HCT116 (cell line): ENCODE results near the gene PXDN. TPM values are rescaled to one million over a fixed set of nuclear protein-coding genes. Genes with fewer than 3 reads are reported as not detected.

Experiments
- ATAC-seq: fragments of 200-7000 bp; cut with Tn5 transposase; 2 replicates; pipeline ENCODE4 v1.9.1; 2020; ENCODE audit warnings: mild to moderate bottlenecking, moderate library complexity
- BruUV-seq: library from RNA; stranded (reverse); fragments of 400-500 nt; replicated peaks from 2 replicates; lab custom pipeline; 2021; lab: Mats Ljungman, UMichigan
- CTCF ChIA-PET: fragments of 300-600 bp; sonication (Branson Sonifier 250); formaldehyde crosslinking; loops from one replicate; lab custom pipeline; 2021; ENCODE audit warnings: antibody characterized with exemption; lab: Charles Lee
- POLR2A ChIA-PET: fragments of 300-600, 350-600 bp; sonication (Branson Sonifier 250); formaldehyde crosslinking; loops from one replicate; lab custom pipeline; 2021; ENCODE audit warnings: antibody characterized with exemption; lab: Charles Lee
- RAD21 ChIA-PET, 2 experiments: fragments of 300-600 bp; sonication (Branson Sonifier 250); formaldehyde crosslinking; loops; one replicate each; lab custom pipeline; 2023; ENCODE audit warnings: low total read pairs in 2 of 2; ENCODE audit not compliant: uncharacterized antibody in 2 of 2, unreplicated experiment in 2 of 2, low non-redundant PET in 1 of 2; lab: Charles Lee
- DNase-seq: peaks from one replicate; pipeline ENCODE4 v3.0.0-alpha.2; 2010; ENCODE audit warnings: low read depth, low spot score
- H2AFZ ChIP-seq: fragments of 200-600 bp; shearing (Covaris generic), sonication (generic); 2 replicates; pipeline ENCODE4 v1.6.1; 2017; ENCODE audit warnings: low read depth, mixed run types, mixed read lengths, antibody characterized with exemption, low read length; ENCODE audit not compliant: poor library complexity, severe bottlenecking
- H3K27ac ChIP-seq: 2 replicates; pipeline ENCODE4 v1.5.1; 2012; ENCODE audit warnings: low read depth, low read length
- H3K27me3 ChIP-seq: fragments of 200-600 bp; sonication (generic); 2 replicates; pipeline ENCODE4 v1.6.1; 2016; ENCODE audit warnings: mixed run types, low read length, mixed read lengths; ENCODE audit not compliant: insufficient read depth
- H3K36me3 ChIP-seq, 2 experiments: fragments of 200-500 bp in 1 of 2; fragments of 200-600 bp in 1 of 2; sonication (Bioruptor generic) in 1 of 2; sonication (generic) in 1 of 2; 2 replicates each; pipeline versions ENCODE4 v1.5.1 to v1.6.1; 2014 to 2016; ENCODE audit warnings: low read length in 2 of 2, inconsistent platforms in 1 of 2, mixed read lengths in 1 of 2, mixed run types in 1 of 2; ENCODE audit not compliant: insufficient read depth in 2 of 2, control insufficient read depth in 1 of 2
- H3K4me1 ChIP-seq, 2 experiments: fragments of 200-600 bp in 1 of 2; sonication (generic) in 1 of 2; 2 replicates each; pipeline versions ENCODE4 v1.5.1 to v1.6.1; 2012 to 2017; ENCODE audit warnings: low read length in 2 of 2, inconsistent platforms in 1 of 2, mild to moderate bottlenecking in 1 of 2, mixed read lengths in 1 of 2, mixed run types in 1 of 2, moderate library complexity in 1 of 2; ENCODE audit not compliant: insufficient read depth in 2 of 2, control insufficient read depth in 1 of 2
- H3K4me2 ChIP-seq: fragments of 200-600 bp; sonication (generic); 2 replicates; pipeline ENCODE4 v1.6.1; 2017; ENCODE audit warnings: mixed run types, low read length, mixed read lengths
- H3K4me3 ChIP-seq, 2 experiments: fragments of 200-600 bp in 1 of 2; sonication (generic) in 1 of 2; replicated peaks in 1 of 2; 2 replicates each; pipeline ENCODE4 v1.5.1; 2011 to 2016; ENCODE audit warnings: low read length in 2 of 2, control low read depth in 1 of 2, low read depth in 1 of 2, mild to moderate bottlenecking in 1 of 2, mixed read lengths in 1 of 2, mixed run types in 1 of 2
- H3K79me2 ChIP-seq: fragments of 200-600 bp; sonication (generic); 2 replicates; pipeline ENCODE4 v1.6.1; 2017; ENCODE audit warnings: mild to moderate bottlenecking, mixed run types, low read length, moderate library complexity, mixed read lengths; ENCODE audit not compliant: insufficient read depth
- H3K9ac ChIP-seq: fragments of 200-600 bp; sonication (generic); 2 replicates; pipeline ENCODE4 v1.6.1; 2016; ENCODE audit warnings: low read length, mixed read lengths
- H3K9me2 ChIP-seq: fragments of 200-600 bp; sonication (generic), shearing (Covaris generic); 2 replicates; pipeline ENCODE4 v1.6.1; 2017; ENCODE audit warnings: mixed run types, mild to moderate bottlenecking, moderate library complexity; ENCODE audit not compliant: insufficient read depth
- H3K9me3 ChIP-seq, 2 experiments: fragments of 200-500 bp in 1 of 2; fragments of 200-600 bp in 1 of 2; sonication (Bioruptor generic) in 1 of 2; sonication (generic) in 1 of 2; 2 replicates each; pipeline ENCODE4 v1.6.1; 2014 to 2017; ENCODE audit warnings: low read length in 2 of 2, mixed read lengths in 2 of 2, inconsistent platforms in 1 of 2, low read depth in 1 of 2, mild to moderate bottlenecking in 1 of 2, mixed run types in 1 of 2, moderate library complexity in 1 of 2; ENCODE audit not compliant: control insufficient read depth in 1 of 2, insufficient read depth in 1 of 2
- H4K20me1 ChIP-seq: fragments of 200-600 bp; sonication (generic), shearing (Covaris generic); 2 replicates; pipeline ENCODE4 v1.6.1; 2017; ENCODE audit warnings: mixed run types, mild to moderate bottlenecking, moderate library complexity; ENCODE audit not compliant: insufficient read depth
- CEBPB ChIP-seq: IDR thresholded peaks from 2 replicates; pipeline ENCODE4 v1.6.1; 2012; ENCODE audit warnings: low read depth
- CTCF ChIP-seq, 3 experiments: fragments of 200-600 bp in 1 of 3; sonication (generic) in 1 of 3; IDR thresholded peaks in 2 of 3; conservative IDR thresholded peaks in 1 of 3; 2 replicates each; pipeline ENCODE4 v1.5.1; 2012 to 2017; ENCODE audit warnings: low read depth in 2 of 3, low read length in 2 of 3, antibody characterized with exemption in 1 of 3, borderline replicate concordance in 1 of 3, control low read depth in 1 of 3, mild to moderate bottlenecking in 1 of 3, mixed read lengths in 1 of 3, mixed run types in 1 of 3, moderate library complexity in 1 of 3; ENCODE audit not compliant: insufficient read depth in 1 of 3
- ELF1 ChIP-seq: IDR thresholded peaks from 2 replicates; pipeline ENCODE4 v1.6.1; 2012; ENCODE audit warnings: low read depth, borderline replicate concordance
- EZH2phosphoT487 ChIP-seq: fragments of 200-600 bp; IDR thresholded peaks from 2 replicates; pipeline ENCODE4 v1.6.1; 2018; ENCODE audit warnings: antibody characterized with exemption, borderline replicate concordance
- FOSL1 ChIP-seq: IDR thresholded peaks from 2 replicates; pipeline ENCODE4 v1.6.1; 2012; ENCODE audit warnings: low read depth
- JUND ChIP-seq: IDR thresholded peaks from 2 replicates; pipeline ENCODE4 v1.6.1; 2012
- MAX ChIP-seq: IDR thresholded peaks from 2 replicates; pipeline ENCODE4 v1.6.1; 2012
- POLR2A ChIP-seq: IDR thresholded peaks from 2 replicates; pipeline ENCODE4 v1.7.0; 2011; ENCODE audit warnings: borderline replicate concordance; ENCODE audit not compliant: insufficient read depth, insufficient read length; ENCODE audit errors: extremely low read depth
- RAD21 ChIP-seq: IDR thresholded peaks from 2 replicates; pipeline ENCODE4 v1.6.1; 2012; ENCODE audit warnings: low read depth, mild to moderate bottlenecking
- REST ChIP-seq: IDR thresholded peaks from 2 replicates; pipeline ENCODE4 v1.6.1; 2012; ENCODE audit warnings: low read depth
- SIN3A ChIP-seq: IDR thresholded peaks from 2 replicates; pipeline ENCODE4 v1.6.1; 2012; ENCODE audit warnings: low read depth
- SRF ChIP-seq: IDR thresholded peaks from 2 replicates; pipeline ENCODE4 v1.6.1; 2012; ENCODE audit warnings: low read depth
- TCF7L2 ChIP-seq: IDR thresholded peaks from 2 replicates; pipeline ENCODE4 v1.7.0; 2011; ENCODE audit warnings: borderline replicate concordance, inconsistent platforms; ENCODE audit not compliant: insufficient read depth, insufficient read length; ENCODE audit errors: extremely low read depth
- ZBTB33 ChIP-seq: IDR thresholded peaks from 2 replicates; pipeline ENCODE4 v1.6.1; 2011; ENCODE audit warnings: mild to moderate bottlenecking, low read length, moderate library complexity; ENCODE audit not compliant: insufficient replicate concordance; ENCODE audit errors: extremely low read depth
- ZFX ChIP-seq: fragments of 450-650 bp; IDR thresholded peaks from 2 replicates; pipeline ENCODE4 v1.6.1; 2017
- intact Hi-C: fragments of 100-400 bp; cut with micrococcal nuclease; formaldehyde crosslinking; loops from 2 replicates; pipeline ENCODE4 v1.10.0; 2022
- total RNA-seq: library from RNA; stranded (reverse); gene quantifications from one replicate; pipeline ENCODE4 v1.2.1, GENCODE V29; 2021; ENCODE audit not compliant: unreplicated experiment

Gene PXDN
- total RNA-seq, 1 experiment from 2014 or later, result 10.7 TPM

GRCh38 chr2:1595274-1595673, 149.0 kb downstream of the PXDN start:
- no peak for ATAC-seq
- no peak overlapping the region for H3K4me3 ChIP-seq
- peaks cover 0 to 4% of the 10 kb centered on the region in 2 experiments; a peak in 1 of 4 replicates for H3K9me3 ChIP-seq
- no peak overlapping the region for H2AFZ ChIP-seq
- intact Hi-C loops, result no loop called here
- no TSS peak for BruUV-seq
- H3K27ac ChIP-seq, result no peak overlapping the region
- H3K36me3 ChIP-seq, result no peaks in the 10 kb centered on the region
- H3K4me2 ChIP-seq, result no peak overlapping the region
- H3K9me2 ChIP-seq, result no peaks in the 10 kb centered on the region
- TF ChIP-seq JUND (no peak), FOSL1 (no peak), SIN3A (no peak), CTCF (IDR thresholded peaks at IDR 0.05 in 2 of 3, conservative IDR thresholded peaks at IDR 0.05 in 1 of 3; ENCODE audit: borderline replicate concordance in 1 of 3, insufficient read depth in 1 of 3, low read depth in 2 of 3, low read length in 2 of 3) (no peak), TCF7L2 (no peak), ZFX (no peak), EZH2phosphoT487 (no peak), RAD21 (no peak), CEBPB (no peak), ELF1 (no peak), MAX (no peak), SRF (no peak), REST (no peak), POLR2A (no peak), ZBTB33 (no peak)
- POLR2A ChIA-PET, result no interaction called here
- no peaks in the 10 kb centered on the region for H3K79me2 ChIP-seq
- CTCF ChIA-PET, result interaction anchor here (3.4 kb wide), 1 partner anchor 175 kb away, joined by 21 read pairs; no protein-coding TSS in a partner anchor
- H3K27me3 ChIP-seq, result peaks cover 42% of the 10 kb centered on the region
- RAD21 ChIA-PET, result no interaction called here
- no peak overlapping the region for H3K9ac ChIP-seq
- peaks cover 11 to 19% of the 10 kb centered on the region in 2 experiments for H3K4me1 ChIP-seq
- no peaks in the 10 kb centered on the region for H4K20me1 ChIP-seq
- DNase-seq, result no peak
